ENCODE measurements around the gene ZNF804B. TPM values are rescaled to one million over a fixed set of nuclear protein-coding genes. Genes with fewer than 3 reads are reported as not detected.

The ZNF804B gene
- total RNA-seq, 1 experiment from 2014 or later = not detected

DNA sequence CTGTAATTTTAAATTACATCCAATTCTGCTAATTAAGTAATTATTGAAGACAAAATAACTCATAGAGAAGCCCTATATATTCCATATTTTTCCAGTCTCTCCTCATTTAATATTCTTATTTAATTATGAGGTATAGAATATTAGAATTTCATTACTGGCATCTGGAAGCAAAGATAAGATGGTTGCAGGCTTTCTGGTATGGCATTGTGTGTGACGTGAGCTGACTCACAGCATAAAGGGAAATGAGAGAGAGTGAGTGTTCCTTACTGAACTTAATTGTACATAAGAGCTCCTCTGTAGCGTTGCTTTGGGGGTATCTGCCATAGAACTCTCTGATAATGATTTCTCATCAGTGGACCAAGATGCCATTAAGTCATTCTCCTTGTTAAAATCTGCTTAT, 163.4 kb downstream of the ZNF804B start:
- intact Hi-C loops (cut with micrococcal nuclease; ENCODE audit: unreplicated experiment) = no loop called here
- Histone ChIP-seq H3K9me3 (ENCODE audit: low read depth, low read length, poor library complexity, severe bottlenecking) (no peaks in the 10 kb centered on the region), H3K4me1 (ENCODE audit: insufficient read depth, low read length, poor library complexity, severe bottlenecking) (no peaks in the 10 kb centered on the region), H3K4me3 (ENCODE audit: low read depth, low read length, poor library complexity, severe bottlenecking) (no peak overlapping the region), H3K36me3 (ENCODE audit: insufficient read depth, low read length, poor library complexity, severe bottlenecking) (no peaks in the 10 kb centered on the region), H3K27ac (ENCODE audit: low read depth, low read length, poor library complexity, severe bottlenecking) (no peak overlapping the region), H3K27me3 (replicated peaks; ENCODE audit: insufficient read depth, low read depth, low read length, poor library complexity) (no peaks in the 10 kb centered on the region)
- ChIA-PET CTCF (no interaction called here), POLR2A (ENCODE audit: low non-redundant PET) (no interaction called here)
- TF ChIP-seq EZH2 (IDR thresholded peaks at IDR 0.05; ENCODE audit: borderline replicate concordance, low read depth, low read length, poor library complexity, severe bottlenecking) = no peak
- TF ChIP-seq, protein P1, sequence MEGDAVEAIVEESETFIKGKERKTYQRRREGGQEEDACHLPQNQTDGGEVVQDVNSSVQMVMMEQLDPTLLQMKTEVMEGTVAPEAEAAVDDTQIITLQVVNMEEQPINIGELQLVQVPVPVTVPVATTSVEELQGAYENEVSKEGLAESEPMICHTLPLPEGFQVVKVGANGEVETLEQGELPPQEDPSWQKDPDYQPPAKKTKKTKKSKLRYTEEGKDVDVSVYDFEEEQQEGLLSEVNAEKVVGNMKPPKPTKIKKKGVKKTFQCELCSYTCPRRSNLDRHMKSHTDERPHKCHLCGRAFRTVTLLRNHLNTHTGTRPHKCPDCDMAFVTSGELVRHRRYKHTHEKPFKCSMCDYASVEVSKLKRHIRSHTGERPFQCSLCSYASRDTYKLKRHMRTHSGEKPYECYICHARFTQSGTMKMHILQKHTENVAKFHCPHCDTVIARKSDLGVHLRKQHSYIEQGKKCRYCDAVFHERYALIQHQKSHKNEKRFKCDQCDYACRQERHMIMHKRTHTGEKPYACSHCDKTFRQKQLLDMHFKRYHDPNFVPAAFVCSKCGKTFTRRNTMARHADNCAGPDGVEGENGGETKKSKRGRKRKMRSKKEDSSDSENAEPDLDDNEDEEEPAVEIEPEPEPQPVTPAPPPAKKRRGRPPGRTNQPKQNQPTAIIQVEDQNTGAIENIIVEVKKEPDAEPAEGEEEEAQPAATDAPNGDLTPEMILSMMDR (conservative IDR thresholded peaks at IDR 0.05; ENCODE audit: low read depth, low read length) = no peak
- BruUV-seq (replicated peaks) = no TSS peak
- DNase-seq (ENCODE audit: low spot score) = no peak

DNA sequence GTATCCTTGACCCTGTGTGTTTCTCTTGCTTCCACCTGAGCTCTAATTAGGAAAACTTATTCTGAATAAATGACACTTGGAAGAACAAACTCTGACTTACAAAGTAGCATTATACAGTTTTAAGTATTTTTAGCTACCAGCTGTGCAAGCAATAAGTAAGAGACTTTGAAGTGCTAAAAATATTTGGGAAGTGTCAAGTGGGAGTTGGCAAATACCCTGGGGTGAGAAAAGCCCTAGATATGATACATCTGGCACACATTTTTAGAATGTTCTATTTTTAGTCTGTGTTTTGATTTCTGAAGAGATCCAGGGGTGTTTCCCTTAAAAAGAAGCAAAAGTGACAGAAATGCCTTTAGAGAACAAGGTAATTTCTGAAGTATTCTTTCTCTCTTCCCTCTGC, 168.8 kb downstream of the ZNF804B start:
- ChIA-PET CTCF (no interaction called here), POLR2A (ENCODE audit: low non-redundant PET) (no interaction called here)
- no peaks in the 10 kb centered on the region for H3K4me1 ChIP-seq (ENCODE audit: insufficient read depth, low read length, poor library complexity, severe bottlenecking)
- no peak for TF ChIP-seq EZH2 (IDR thresholded peaks at IDR 0.05; ENCODE audit: borderline replicate concordance, low read depth, low read length, poor library complexity, severe bottlenecking)
- TF ChIP-seq, protein P1 (conservative IDR thresholded peaks at IDR 0.05; ENCODE audit: low read depth, low read length) = no peak
- no peaks in the 10 kb centered on the region for H3K36me3 ChIP-seq (ENCODE audit: insufficient read depth, low read length, poor library complexity, severe bottlenecking)
- no peak overlapping the region for H3K27ac ChIP-seq (ENCODE audit: low read depth, low read length, poor library complexity, severe bottlenecking)
- no peak overlapping the region for H3K4me3 ChIP-seq (ENCODE audit: low read depth, low read length, poor library complexity, severe bottlenecking)
- no peaks in the 10 kb centered on the region for H3K27me3 ChIP-seq (replicated peaks; ENCODE audit: insufficient read depth, low read depth, low read length, poor library complexity)
- intact Hi-C loops (cut with micrococcal nuclease; ENCODE audit: unreplicated experiment) = no loop called here
- H3K9me3 ChIP-seq (ENCODE audit: low read depth, low read length, poor library complexity, severe bottlenecking) = no peaks in the 10 kb centered on the region
- no TSS peak for BruUV-seq (replicated peaks)
- DNase-seq (ENCODE audit: low spot score) = no peak

DNA sequence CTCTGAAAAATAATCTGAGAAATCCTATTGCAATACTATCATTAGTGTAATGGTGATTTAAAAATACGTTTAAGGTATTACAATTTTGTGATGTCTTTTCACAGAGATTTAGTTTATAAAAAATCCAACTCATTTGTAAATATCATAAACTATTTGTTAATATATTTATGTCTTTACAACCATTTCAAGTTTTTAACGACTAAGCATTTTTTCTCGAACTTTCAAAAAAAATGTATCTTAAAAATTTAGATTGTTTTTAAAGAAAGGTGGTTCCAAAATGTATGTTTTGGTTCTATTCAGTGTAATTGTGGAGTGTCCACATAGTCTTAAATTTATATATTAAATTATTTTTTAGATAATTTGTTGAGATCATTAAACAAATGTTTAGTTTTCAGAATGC, 170.2 kb downstream of the ZNF804B start:
- Histone ChIP-seq H3K27me3 (replicated peaks; ENCODE audit: insufficient read depth, low read depth, low read length, poor library complexity) (no peaks in the 10 kb centered on the region), H3K4me1 (ENCODE audit: insufficient read depth, low read length, poor library complexity, severe bottlenecking) (no peaks in the 10 kb centered on the region), H3K4me3 (ENCODE audit: low read depth, low read length, poor library complexity, severe bottlenecking) (no peak overlapping the region), H3K27ac (ENCODE audit: low read depth, low read length, poor library complexity, severe bottlenecking) (no peak overlapping the region), H3K9me3 (ENCODE audit: low read depth, low read length, poor library complexity, severe bottlenecking) (no peaks in the 10 kb centered on the region), H3K36me3 (ENCODE audit: insufficient read depth, low read length, poor library complexity, severe bottlenecking) (no peaks in the 10 kb centered on the region)
- DNase-seq (ENCODE audit: low spot score) = no peak
- BruUV-seq (replicated peaks) = no TSS peak
- CTCF ChIA-PET = no interaction called here
- intact Hi-C loops (cut with micrococcal nuclease; ENCODE audit: unreplicated experiment) = no loop called here
- POLR2A ChIA-PET (ENCODE audit: low non-redundant PET) = no interaction called here
- TF ChIP-seq EZH2 (IDR thresholded peaks at IDR 0.05; ENCODE audit: borderline replicate concordance, low read depth, low read length, poor library complexity, severe bottlenecking) = no peak
- TF ChIP-seq, protein P1 (conservative IDR thresholded peaks at IDR 0.05; ENCODE audit: low read depth, low read length) = no peak
